Right lung (tissue), 5 donors: Measurements from ENCODE around the gene WTIP. TPM values are rescaled to one million over a fixed set of nuclear protein-coding genes. Genes with fewer than 3 reads are reported as not detected.
"Not testable (repeated sequence)": the region's sequence is repeated elsewhere in the genome, so short reads cannot be mapped to it uniquely, and the experiment has no call there.

Source experiments
- DNase-seq, 2 donors: peaks; one replicate each; pipeline ENCODE4 v3.0.0-alpha.2; 2013
- polyA plus RNA-seq, 5 donors: library from polyadenylated mRNA; unstranded; fragments of 120-200 nt; gene quantifications; one replicate each; pipeline versions ENCODE4 v1.2.1 to v1.2.3, GENCODE V29; 2013; ENCODE audit warnings: inconsistent platforms in 1 of 5, low replicate concordance in 1 of 5; ENCODE audit not compliant: insufficient read length in 5 of 5, insufficient read depth in 1 of 5

The WTIP gene
- polyA plus RNA-seq, 5 donors, result 20.5 to 32.5 (median 30.5) TPM

- DNase-seq, result peak; percentile 71 to 81
Observed at GRCh38 chr19:34501339-34502320, 20.1 kb downstream of the WTIP start.

- DNase-seq, result no peak
Observed at GRCh38 chr19:34502582-34503411, 21.2 kb downstream of the WTIP start.

- DNase-seq, result no peak
Observed at GRCh38 chr19:34503531-34504272, 22.1 kb downstream of the WTIP start.

GRCh38 chr19:34504273-34504808, 22.8 kb downstream of the WTIP start:
- no peak for DNase-seq

- DNase-seq, result no peak
Observed at GRCh38 chr19:34504809-34505291, 23.3 kb downstream of the WTIP start.

- no peak for DNase-seq
Observed at GRCh38 chr19:34505321-34506025, 23.9 kb downstream of the WTIP start.

- DNase-seq, result no peak
Observed at GRCh38 chr19:34506026-34506370, 24.4 kb downstream of the WTIP start.

- no peak for DNase-seq
Observed at GRCh38 chr19:34507414-34508067, 26.0 kb downstream of the WTIP start.

- DNase-seq, result no peak
Observed at GRCh38 chr19:34508540-34508939, 27.0 kb downstream of the WTIP start.

GRCh38 chr19:34510904-34511303, 29.3 kb downstream of the WTIP start:
- not testable (repeated sequence) for DNase-seq

- DNase-seq, result no peak
Observed at GRCh38 chr19:34512254-34512822, 30.8 kb downstream of the WTIP start.

- DNase-seq, result no peak
Observed at GRCh38 chr19:34513767-34514166, 32.2 kb downstream of the WTIP start.

- no peak for DNase-seq
Observed at GRCh38 chr19:34519602-34520001, 38.0 kb downstream of the WTIP start.

- DNase-seq, result no peak
Observed at GRCh38 chr19:34523408-34523807, 41.9 kb downstream of the WTIP start.

GRCh38 chr19:34525001-34525400, 43.4 kb downstream of the WTIP start:
- DNase-seq, result no peak

- DNase-seq, result no peak
Observed at GRCh38 chr19:34534206-34534605, 52.6 kb downstream of the WTIP start.

GRCh38 chr19:34539396-34539795, 57.8 kb downstream of the WTIP start:
- no peak for DNase-seq

GRCh38 chr19:34540811-34541557, 59.4 kb downstream of the WTIP start:
- no peak for DNase-seq

- DNase-seq, result no peak
Observed at GRCh38 chr19:34549833-34550232, 68.3 kb downstream of the WTIP start.
